GM12878 (cell line): ENCODE measurements around the gene NR1I2. TPM values are rescaled to one million over a fixed set of nuclear protein-coding genes. Genes with fewer than 3 reads are reported as not detected.

Source experiments
- ATAC-seq: fragments of 200-7000 bp; cut with Tn5 transposase; 3 replicates; pipeline ENCODE4 v1.9.1; 2020; ENCODE audit warnings: mild to moderate bottlenecking, moderate library complexity
- BruUV-seq: library from RNA; stranded (reverse); fragments of 400-500 nt; replicated peaks from 2 replicates; lab custom pipeline; 2021; lab: Mats Ljungman, UMichigan
- CTCF ChIA-PET: fragments of 300-600 bp; sonication (Branson Sonifier 250); formaldehyde crosslinking; extraction: SDS; loops from one replicate; lab custom pipeline; 2021; ENCODE audit warnings: inconsistent platforms; lab: Yijun Ruan, JAX
- POLR2A ChIA-PET: fragments of 350-600 bp; formaldehyde crosslinking; extraction: SDS; loops from one replicate; lab custom pipeline; 2021; ENCODE audit warnings: inconsistent platforms; lab: Charles Lee
- RAD21 ChIA-PET: fragments of 300-600 bp; sonication (Branson Sonifier 250); formaldehyde crosslinking; loops from one replicate; lab custom pipeline; 2023; ENCODE audit warnings: antibody characterized with exemption; ENCODE audit not compliant: unreplicated experiment; lab: Charles Lee
- SMC1A ChIA-PET: fragments of 300-600 bp; sonication (Branson Sonifier 250); formaldehyde crosslinking; loops from one replicate; lab custom pipeline; 2023; ENCODE audit not compliant: unreplicated experiment, uncharacterized antibody; lab: Charles Lee
- DNase-seq: peaks from one replicate; pipeline ENCODE4 v3.0.0-alpha.2; 2011; ENCODE audit warnings: low read depth, low spot score
- FAIRE-seq: peaks from 3 replicates; lab custom pipeline; 2011; peaks lifted over from hg19 to GRCh38; lab: Jason Lieb, UNC
- H2AFZ ChIP-seq: 2 replicates; pipeline ENCODE4 v1.6.0; 2011; ENCODE audit warnings: low read depth, low read length, control low read depth; ENCODE audit not compliant: control insufficient read depth
- H3K27ac ChIP-seq: 2 replicates; pipeline ENCODE4 v1.5.1; 2011; ENCODE audit warnings: control low read depth; ENCODE audit not compliant: control insufficient read depth, insufficient read depth
- H3K27me3 ChIP-seq, 2 experiments: replicated peaks in 1 of 2; 2 replicates each; pipeline versions ENCODE4 v1.6.0 to v1.6.1; 2011; ENCODE audit warnings: low read length in 1 of 2; ENCODE audit not compliant: control insufficient read depth in 2 of 2, insufficient read depth in 2 of 2
- H3K36me3 ChIP-seq, 2 experiments: 2 replicates each; pipeline ENCODE4 v1.5.1; 2011; ENCODE audit warnings: low read length in 1 of 2; ENCODE audit not compliant: control insufficient read depth in 2 of 2, insufficient read depth in 2 of 2
- H3K4me1 ChIP-seq: 2 replicates; pipeline ENCODE4 v1.6.1; 2011; ENCODE audit warnings: mild to moderate bottlenecking, low read length, moderate library complexity, mixed read lengths; ENCODE audit not compliant: control insufficient read depth, insufficient read depth
- H3K4me2 ChIP-seq: 2 replicates; pipeline ENCODE4 v1.6.0; 2011; ENCODE audit warnings: control low read depth; ENCODE audit not compliant: control insufficient read depth, insufficient read depth
- H3K4me3 ChIP-seq: fragments of 200-600 bp; sonication (generic); 2 replicates; pipeline ENCODE4 v1.5.1; 2016
- H3K79me2 ChIP-seq: 2 replicates; pipeline ENCODE4 v1.6.0; 2011; ENCODE audit warnings: low read length; ENCODE audit not compliant: control insufficient read depth, insufficient read depth
- H3K9ac ChIP-seq: 2 replicates; pipeline ENCODE4 v1.8.0; 2011; ENCODE audit warnings: low read length, control low read depth, mixed read lengths; ENCODE audit not compliant: control insufficient read depth, insufficient read depth
- H3K9me3 ChIP-seq: replicated peaks from 3 replicates; pipeline ENCODE4 v1.5.1; 2011; ENCODE audit warnings: mild to moderate bottlenecking, low read length; ENCODE audit not compliant: control insufficient read depth, insufficient read depth
- H4K20me1 ChIP-seq: 2 replicates; pipeline ENCODE4 v1.6.0; 2011; ENCODE audit not compliant: control insufficient read depth, insufficient read depth
- EZH2 ChIP-seq: IDR thresholded peaks from 2 replicates; pipeline ENCODE4 v1.6.1; 2012; ENCODE audit warnings: low read depth, mild to moderate bottlenecking, control low read depth, inconsistent platforms, low read length, borderline replicate concordance; ENCODE audit not compliant: control insufficient read depth
- HSF1 ChIP-seq: fragments of 150-350 bp; IDR thresholded peaks from 2 replicates; pipeline ENCODE4 v1.6.1; 2014; ENCODE audit warnings: mild to moderate bottlenecking, low read depth, low read length
- MAX ChIP-seq: IDR thresholded peaks from 2 replicates; pipeline ENCODE4 v1.6.1; 2012; ENCODE audit warnings: low read depth, low read length, improper control_type of control experiment
- NR2C2 ChIP-seq: IDR thresholded peaks from 2 replicates; pipeline ENCODE4 v1.6.1; 2011; ENCODE audit warnings: borderline replicate concordance, low read depth; ENCODE audit not compliant: control insufficient read depth, insufficient read length
- SIN3A ChIP-seq: IDR thresholded peaks from 2 replicates; pipeline ENCODE4 v1.6.1; 2012; ENCODE audit warnings: low read depth, low read length, improper control_type of control experiment
- SKIL ChIP-seq: fragments of 450-650 bp; IDR thresholded peaks from 2 replicates; pipeline ENCODE4 v1.6.1; 2017; ENCODE audit warnings: mild to moderate bottlenecking, low read depth, inconsistent platforms; ENCODE audit not compliant: poor library complexity, severe bottlenecking
- STAT3 ChIP-seq: IDR thresholded peaks from 2 replicates; pipeline ENCODE4 v1.6.1; 2011; ENCODE audit warnings: low read depth, low read length, improper control_type of control experiment
- WGBS: methylation state at CpG from one replicate; pipeline ENCODE4 v1.1.6; 2016; ENCODE audit warnings: low lambda C conversion rate; ENCODE audit not compliant: insufficient replicate concordance, insufficient coverage; ENCODE audit errors: missing lambda C conversion rate; 5-methylcytosine and 5-hydroxymethylcytosine counted together
- in situ Hi-C: fragments of 300-500 bp; cut with MboI; formaldehyde crosslinking; loops from 9 replicates; pipeline ENCODE4 v1.14.3; 2018; ENCODE audit warnings: mixed read lengths
- intact Hi-C: fragments of 100-400 bp; cut with micrococcal nuclease; formaldehyde crosslinking; loops from one replicate; pipeline ENCODE4 v1.14.2; 2022; ENCODE audit not compliant: unreplicated experiment
- polyA plus RNA-seq, 11 experiments: library from polyadenylated mRNA; depleted of rRNA in 4 of 11; unstranded in 6 of 11; stranded (reverse) in 5 of 11; fragments of >200 nt; fragmentation: Nextera tagmentation in 4 of 11; fragmentation: Illumina TruSeq in 1 of 11; extraction: Ambion mirVana in 4 of 11; extraction: Trizol in 1 of 11; gene quantifications; 1 replicate in 1 of 11; 2 replicates in 10 of 11; pipeline versions ENCODE4 v1.2.1 to v1.2.3, GENCODE V29; 2011 to 2016; ENCODE audit warnings: inconsistent platforms in 2 of 11, missing spikeins in 2 of 11, low read depth in 1 of 11
- total RNA-seq, 4 experiments: library from RNA; depleted of rRNA in 3 of 4; stranded (reverse); fragments of >200 nt in 3 of 4; fragmentation: Illumina TruSeq in 1 of 4; extraction: Trizol in 1 of 4; gene quantifications; 2 replicates each; pipeline versions ENCODE4 v1.2.1 to v1.2.3, GENCODE V29; 2013 to 2021

Gene NR1I2
- total and polyA plus RNA-seq, 10 of the 15 experiments (the other 5 are each of a cell fraction or from before 2014, with no cell fraction given), result 0.03 to 1.0 (median 0.39) TPM

- Histone ChIP-seq H3K27ac (no peak overlapping the region), H4K20me1 (no peaks in the 10 kb centered on the region), H3K4me1 (no peaks in the 10 kb centered on the region), H3K79me2 (no peaks in the 10 kb centered on the region), H3K4me3 (no peak overlapping the region), H3K36me3 (no peaks in the 10 kb centered on the region), H2AFZ (no peak overlapping the region), H3K9me3 (no peaks in the 10 kb centered on the region), H3K27me3 (no peaks in the 10 kb centered on the region), H3K4me2 (no peak overlapping the region), H3K9ac (no peak overlapping the region)
- CTCF ChIA-PET, result no interaction called here
- ATAC-seq, result no peak
- no peak for TF ChIP-seq STAT3
- no peak for TF ChIP-seq NR2C2
- no peak for TF ChIP-seq SIN3A
- in situ Hi-C loops (no loop called here), intact Hi-C loops (no loop called here)
- DNase-seq, result no peak
- 75% methylated on average over 2 of the region's 2 CpGs for WGBS
- POLR2A ChIA-PET, result no interaction called here
- no TSS peak for BruUV-seq
- RAD21 ChIA-PET, result no interaction called here
- no peak for FAIRE-seq
- SMC1A ChIA-PET, result interaction anchor here (1.0 kb wide), 1 partner anchor 12 kb away, joined by 3 read pairs; no protein-coding TSS in a partner anchor
Measured at GRCh38 chr3:119786409-119786808, 4.5 kb downstream of the NR1I2 start.

- FAIRE-seq (no peak), ATAC-seq (no peak), DNase-seq (no peak)
- WGBS, result 65% methylated on average over 3 of the region's 3 CpGs
- Histone ChIP-seq H3K79me2 (no peaks in the 10 kb centered on the region), H3K27ac (no peak overlapping the region), H2AFZ (no peak overlapping the region), H4K20me1 (no peaks in the 10 kb centered on the region), H3K4me1 (no peaks in the 10 kb centered on the region), H3K36me3 (no peaks in the 10 kb centered on the region), H3K9me3 (no peaks in the 10 kb centered on the region), H3K4me3 (no peak overlapping the region), H3K4me2 (no peak overlapping the region), H3K9ac (no peak overlapping the region), H3K27me3 (no peaks in the 10 kb centered on the region)
- no TSS peak for BruUV-seq
- in situ Hi-C loops, result no loop called here
- ChIA-PET SMC1A (no interaction called here), CTCF (no interaction called here), RAD21 (no interaction called here), POLR2A (no interaction called here)
- intact Hi-C loops, result no loop called here
- no peak for TF ChIP-seq EZH2
- TF ChIP-seq HSF1, result no peak
- no peak for TF ChIP-seq SKIL
- TF ChIP-seq MAX, result no peak
Measured at GRCh38 chr3:119790369-119790768, 8.5 kb downstream of the NR1I2 start.
